GM12892 (cell line): Measurements from ENCODE around the gene BOLA3.
A peak's percentile ranks its signal among the peaks of the same experiment; 100 is the strongest.

Source experiments
- POLR2A ChIP-seq: IDR thresholded peaks from 2 replicates; pipeline ENCODE4 v1.6.1; 2011; ENCODE audit warnings: low read depth, low read length, control low read depth
- POLR2AphosphoS5 ChIP-seq: IDR thresholded peaks from 2 replicates; pipeline ENCODE4 v1.6.1; 2011; ENCODE audit warnings: low read depth, low read length, control low read depth
- TAF1 ChIP-seq: IDR thresholded peaks from 2 replicates; pipeline ENCODE4 v1.6.1; 2011; ENCODE audit warnings: low read depth, mild to moderate bottlenecking, control low read depth, low read length, borderline replicate concordance

DNA sequence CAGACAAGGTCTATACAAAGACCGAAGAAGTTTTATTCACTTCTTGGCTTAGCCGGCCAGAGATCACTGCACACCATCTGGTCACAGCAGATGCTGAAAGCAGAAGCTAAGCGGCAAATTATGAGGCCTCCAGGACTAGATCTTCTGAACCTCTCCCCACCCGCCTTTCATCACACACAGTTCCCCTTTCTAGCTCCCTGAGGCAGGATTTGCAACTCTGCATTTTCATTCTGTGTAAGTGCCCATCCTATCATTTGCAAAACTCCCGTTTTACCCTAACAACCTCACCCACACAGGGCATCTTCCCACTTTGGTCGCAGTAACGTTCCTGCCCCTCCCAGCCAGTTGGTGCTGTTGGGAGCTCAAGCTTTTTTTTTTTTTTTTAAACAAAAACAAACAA, 34.0 kb upstream of the BOLA3 start:
- TF ChIP-seq POLR2AphosphoS5 (peak; percentile 46; the same call in 1 of the 2 replicates), POLR2A (peak; percentile 50; the same call in 1 of the 2 replicates), TAF1 (no peak)
